Stomach (tissue), 9 donors: ENCODE measurements around the gene CFAP20DC. TPM values are rescaled to one million over a fixed set of nuclear protein-coding genes. Genes with fewer than 3 reads are reported as not detected.

Source experiments
- DNase-seq, 2 donors: peaks; one replicate each; pipeline versions ENCODE4 v3.0.0 to v3.0.0-alpha.2; 2013 to 2019
- H3K27ac ChIP-seq, 5 donors: fragments of 200-600 bp in 4 of 5; sonication (generic) in 4 of 5; one replicate each; pipeline ENCODE4 v1.5.1; 2013 to 2019; ENCODE audit warnings: mild to moderate bottlenecking in 1 of 5, moderate library complexity in 1 of 5
- H3K27me3 ChIP-seq, 3 donors: fragments of 200-600 bp; sonication (generic); one replicate each; pipeline ENCODE4 v1.5.1; 2017 to 2019; ENCODE audit warnings: mixed run types in 1 of 3
- H3K36me3 ChIP-seq, 4 donors: fragments of 200-600 bp; sonication (generic); 1 replicate in 3 of 4; 2 replicates in 1 of 4; pipeline ENCODE4 v1.5.1; 2016 to 2019
- H3K4me1 ChIP-seq, 4 donors: fragments of 200-600 bp; sonication (generic); one replicate each; pipeline ENCODE4 v1.5.1; 2016 to 2019
- H3K4me3 ChIP-seq, 4 donors: fragments of 200-600 bp; sonication (generic) in 3 of 4; one replicate each; pipeline ENCODE4 v1.5.1; 2016 to 2019; ENCODE audit warnings: mild to moderate bottlenecking in 1 of 4
- H3K9me3 ChIP-seq, 4 donors: fragments of 200-600 bp; sonication (generic); one replicate each; pipeline ENCODE4 v1.5.1; 2016 to 2019
- EP300 ChIP-seq: sonication (generic); formaldehyde crosslinking; IDR thresholded peaks from one replicate; pipeline ENCODE4 v1.6.1; 2017; ENCODE audit warnings: antibody characterized with exemption
- POLR2A ChIP-seq, 4 donors: fragments of 450-650 bp; IDR thresholded peaks; one replicate each; pipeline ENCODE4 v1.6.1; 2016; ENCODE audit warnings: antibody characterized with exemption in 4 of 4, control low read depth in 2 of 4, mild to moderate bottlenecking in 1 of 4, moderate library complexity in 1 of 4
- POLR2AphosphoS5 ChIP-seq, 3 donors: sonication (generic); formaldehyde crosslinking; IDR thresholded peaks; one replicate each; pipeline ENCODE4 v1.6.1; 2016; ENCODE audit warnings: antibody characterized with exemption in 3 of 3
- WGBS, 5 donors: extraction: QIAGEN DNeasy Blood & Tissue Kit in 3 of 5; methylation state at CpG; one replicate each; pipeline versions ENCODE4 v1.1.5 to v1.1.7; 2013 to 2018; 5-methylcytosine and 5-hydroxymethylcytosine counted together
- intact Hi-C: fragments of 100-400 bp; cut with DNase I; formaldehyde crosslinking; loops from one replicate; pipeline ENCODE4 v1.15.1; 2023; ENCODE audit warnings: low total_unique reads
- polyA plus RNA-seq, 3 donors: library from polyadenylated mRNA; stranded (reverse); fragments of 200-250 nt; gene quantifications; one replicate each; pipeline ENCODE4 v1.2.3, GENCODE V29; 2013
- total RNA-seq, 5 donors: library from RNA; depleted of rRNA; stranded (reverse); fragments of >200 nt; gene quantifications; one replicate each; pipeline versions ENCODE4 v1.1.0 to v1.2.3, GENCODE V29; 2014 to 2016
- TF ChIP-seq, protein P1 (sequence below), 7 experiments: fragments of 450-650 bp in 4 of 7; fragments of 200-600 bp in 3 of 7; sonication (generic) in 3 of 7; IDR thresholded peaks; one replicate each; pipeline ENCODE4 v1.5.1; 2016 to 2019; ENCODE audit warnings: antibody characterized with exemption in 7 of 7, control low read depth in 2 of 7, mild to moderate bottlenecking in 1 of 7
- donor health status: healthy with polysubstance abuse.
- donor health status: Bipolar disorder and iron deficiency.
- donor health status: healthy.

The CFAP20DC gene
- total and polyA plus RNA-seq, 8 donors: 0.81 to 2.0 (median 1.00) TPM; not detected in 4

DNA sequence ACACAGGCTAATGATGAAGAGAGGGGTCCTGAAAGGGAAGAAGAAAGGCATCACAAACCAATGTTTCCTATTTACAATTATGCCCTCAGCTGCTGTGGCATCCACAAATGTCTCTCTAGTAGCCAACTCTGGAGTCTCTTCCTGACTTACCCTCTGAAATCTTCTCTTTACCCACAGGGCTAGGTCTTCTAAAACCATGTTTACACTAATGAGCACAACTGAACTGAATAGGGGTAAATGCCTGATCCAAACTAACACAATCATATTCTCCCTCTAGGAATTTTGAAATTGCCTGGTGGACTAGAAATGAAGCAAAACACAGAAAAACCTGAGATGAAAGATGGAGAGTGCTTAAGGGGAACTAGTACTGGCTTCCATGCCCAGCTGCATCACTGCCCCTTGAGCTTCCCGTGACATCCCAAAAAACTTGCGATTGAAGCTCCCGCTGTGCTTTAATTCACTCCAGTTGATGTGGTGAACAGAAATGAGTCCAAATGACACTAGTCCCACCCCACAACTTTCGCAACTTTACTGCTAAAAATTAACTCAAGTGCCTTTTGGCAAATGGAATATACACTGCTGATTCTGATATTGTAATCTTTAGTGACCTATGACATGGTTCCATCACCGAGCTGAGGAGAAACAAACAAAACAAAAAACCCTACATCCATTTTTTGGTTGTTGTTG is 32.8 kb downstream of the CFAP20DC start:
- DNase-seq: no peak
- intact Hi-C loops: no loop called here
- 73 to 79% (median 74%) methylated on average over 5 of the region's 5 CpGs for WGBS, 5 donors

DNA sequence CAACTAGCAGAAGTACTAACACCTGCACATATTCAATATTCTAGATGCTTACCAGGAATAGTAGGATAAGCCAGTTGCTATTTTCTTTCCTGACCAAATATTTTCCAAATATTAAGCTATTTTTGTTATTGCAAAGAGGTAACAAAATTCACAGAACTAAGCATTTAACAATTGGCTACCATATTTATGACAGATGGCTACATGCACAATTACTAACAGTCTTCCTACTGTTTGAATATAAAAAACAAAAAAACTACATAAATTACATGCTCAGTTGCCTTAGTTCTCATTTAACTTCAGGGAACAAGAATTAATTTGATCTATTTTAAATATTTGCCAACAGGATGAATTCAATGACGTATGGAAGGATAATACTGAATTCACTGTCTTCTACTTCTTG is 36.2 kb downstream of the CFAP20DC start:
- Histone ChIP-seq H3K36me3 (no peaks in the 10 kb centered on the region), H3K9me3 (peaks cover 0 to 4% (median 0%) of the 10 kb centered on the region in 4 donors), H3K27ac (no peak overlapping the region), H3K4me3 (no peak overlapping the region), H3K27me3 (no peaks in the 10 kb centered on the region), H3K4me1 (no peaks in the 10 kb centered on the region)
- no peak for TF ChIP-seq POLR2AphosphoS5 (IDR thresholded peaks at IDR 0.05)
- TF ChIP-seq EP300: no peak
- intact Hi-C loops: no loop called here
- WGBS, 5 donors: 67 to 86% (median 74%) methylated on average over 1 of the region's 1 CpG
- DNase-seq: no peak

More for the DNA sequence above, 32.8 kb downstream of the CFAP20DC start:
- no peaks in the 10 kb centered on the region for H3K36me3 ChIP-seq
- H3K27ac ChIP-seq: no peak overlapping the region
- TF ChIP-seq POLR2AphosphoS5 (IDR thresholded peaks at IDR 0.05): no peak
- TF ChIP-seq, protein P1, sequence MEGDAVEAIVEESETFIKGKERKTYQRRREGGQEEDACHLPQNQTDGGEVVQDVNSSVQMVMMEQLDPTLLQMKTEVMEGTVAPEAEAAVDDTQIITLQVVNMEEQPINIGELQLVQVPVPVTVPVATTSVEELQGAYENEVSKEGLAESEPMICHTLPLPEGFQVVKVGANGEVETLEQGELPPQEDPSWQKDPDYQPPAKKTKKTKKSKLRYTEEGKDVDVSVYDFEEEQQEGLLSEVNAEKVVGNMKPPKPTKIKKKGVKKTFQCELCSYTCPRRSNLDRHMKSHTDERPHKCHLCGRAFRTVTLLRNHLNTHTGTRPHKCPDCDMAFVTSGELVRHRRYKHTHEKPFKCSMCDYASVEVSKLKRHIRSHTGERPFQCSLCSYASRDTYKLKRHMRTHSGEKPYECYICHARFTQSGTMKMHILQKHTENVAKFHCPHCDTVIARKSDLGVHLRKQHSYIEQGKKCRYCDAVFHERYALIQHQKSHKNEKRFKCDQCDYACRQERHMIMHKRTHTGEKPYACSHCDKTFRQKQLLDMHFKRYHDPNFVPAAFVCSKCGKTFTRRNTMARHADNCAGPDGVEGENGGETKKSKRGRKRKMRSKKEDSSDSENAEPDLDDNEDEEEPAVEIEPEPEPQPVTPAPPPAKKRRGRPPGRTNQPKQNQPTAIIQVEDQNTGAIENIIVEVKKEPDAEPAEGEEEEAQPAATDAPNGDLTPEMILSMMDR (IDR thresholded peaks at IDR 0.05): no peak
- TF ChIP-seq EP300: no peak
- no peak for TF ChIP-seq POLR2A (IDR thresholded peaks at IDR 0.05)
- no peaks in the 10 kb centered on the region for H3K4me1 ChIP-seq
- H3K9me3 ChIP-seq: no peaks in the 10 kb centered on the region
- no peak overlapping the region for H3K4me3 ChIP-seq
- H3K27me3 ChIP-seq: no peaks in the 10 kb centered on the region

DNA sequence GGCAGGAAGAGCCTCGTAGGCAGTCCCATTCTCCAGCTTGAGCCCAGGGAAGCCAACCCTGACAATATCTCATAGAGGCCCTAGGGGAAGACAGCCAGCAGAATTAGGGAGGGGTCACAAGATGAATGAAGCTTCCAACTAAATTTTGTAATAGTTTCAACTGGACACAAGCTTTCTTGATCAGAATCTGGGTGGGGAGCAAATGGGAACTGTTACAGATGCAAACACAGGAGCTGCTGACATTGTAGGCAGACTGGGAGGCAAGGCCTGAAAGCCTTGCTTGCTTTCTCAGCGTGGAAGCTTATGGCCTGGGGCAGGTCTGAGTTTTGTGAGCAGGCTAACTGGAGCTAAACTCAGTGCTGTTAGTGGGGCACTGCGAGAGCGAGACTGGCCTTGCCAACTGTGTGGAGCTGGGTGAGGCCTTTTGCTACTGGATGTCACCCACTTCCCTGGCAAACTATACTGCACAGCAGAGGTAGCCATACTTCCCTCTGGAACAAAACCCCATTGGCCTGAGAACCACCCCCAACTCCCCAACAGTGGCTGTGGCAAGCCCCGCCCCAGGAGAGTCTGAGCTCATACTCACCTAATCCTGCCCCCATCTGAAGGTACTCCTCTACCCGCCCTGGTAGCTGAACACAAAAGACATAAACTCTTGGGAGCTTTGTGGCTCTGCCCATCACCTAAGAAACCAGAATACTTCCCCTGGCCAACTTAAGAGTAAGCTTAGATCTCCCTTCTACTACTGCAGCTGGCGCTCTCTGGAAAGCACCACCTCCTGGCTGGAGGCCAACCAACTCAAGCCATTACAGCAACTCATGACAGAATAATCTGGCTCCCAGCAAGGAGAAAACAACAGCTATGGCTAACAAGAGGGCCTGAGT is 42.9 kb downstream of the CFAP20DC start:
- DNase-seq: peak in 1 of 2 donors; percentile 48
- Histone ChIP-seq H3K27ac (no peak overlapping the region), H3K27me3 (no peaks in the 10 kb centered on the region), H3K9me3 (peaks cover 0 to 4% (median 0%) of the 10 kb centered on the region in 4 donors), H3K4me3 (no peak overlapping the region), H3K36me3 (no peaks in the 10 kb centered on the region), H3K4me1 (no peaks in the 10 kb centered on the region)
- WGBS, 5 donors: 83 to 90% (median 86%) methylated on average over 6 to 7 of the region's 7 CpGs
- intact Hi-C loops: no loop called here
- TF ChIP-seq POLR2AphosphoS5 (IDR thresholded peaks at IDR 0.05): no peak
- no peak for TF ChIP-seq EP300
- TF ChIP-seq POLR2A (IDR thresholded peaks at IDR 0.05): no peak
- TF ChIP-seq, protein P1 (IDR thresholded peaks at IDR 0.05): no peak

DNA sequence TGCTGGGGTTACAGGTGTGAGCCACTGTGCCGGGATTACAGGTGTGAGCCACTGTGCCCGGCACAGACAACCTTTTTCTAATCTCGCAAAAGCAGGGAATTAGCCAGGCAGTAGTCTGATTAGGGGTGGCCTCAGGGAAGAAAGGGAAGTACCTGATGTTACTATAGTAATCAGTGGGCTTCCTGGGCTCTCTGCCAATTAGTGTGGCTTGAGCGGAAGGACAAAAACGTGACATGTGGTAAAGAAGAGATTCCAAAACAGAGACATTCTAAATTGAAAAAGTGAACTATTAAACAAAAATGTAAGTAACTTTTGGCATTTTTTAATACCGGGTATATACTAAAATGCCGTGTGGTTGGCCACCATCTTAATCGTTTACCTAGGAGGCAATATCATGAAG is 48.1 kb downstream of the CFAP20DC start:
- Histone ChIP-seq H3K27ac (no peak overlapping the region), H3K27me3 (no peaks in the 10 kb centered on the region), H3K4me3 (no peak overlapping the region), H3K9me3 (no peaks in the 10 kb centered on the region), H3K4me1 (no peaks in the 10 kb centered on the region), H3K36me3 (no peaks in the 10 kb centered on the region)
- peak in 1 of 2 donors; percentile 22 for DNase-seq
- TF ChIP-seq POLR2AphosphoS5 (IDR thresholded peaks at IDR 0.05): no peak
- TF ChIP-seq, protein P1 (IDR thresholded peaks at IDR 0.05): no peak
- WGBS, 5 donors: 71 to 78% (median 74%) methylated on average over 8 of the region's 8 CpGs
- intact Hi-C loops: no loop called here
